ENCODE results near the gene BMPR1A.
"Not testable (repeated sequence)": the region's sequence is repeated elsewhere in the genome, so short reads cannot be mapped to it uniquely, and the experiment has no call there.

BMPR1A gene

GRCh38 chr10:86936661-86937501 lies 180.5 kb downstream of the BMPR1A start:
- ChIA-PET POLR2A (ENCODE audit: low non-redundant PET) (no interaction called here), CTCF (interaction anchor here (0.6 to 2.9 kb wide), 5 partner anchors 23 to 1540 kb away, joined by 4 to 23 read pairs (median 4); partner anchors contain the start of gene SNCG)
- no peak for TF ChIP-seq CTCF (conservative IDR thresholded peaks at IDR 0.05; ENCODE audit: low read depth)
- no peak overlapping the region for H3K27ac ChIP-seq
- DNase-seq (ENCODE audit: low spot score), result no peak

GRCh38 chr10:86937502-86938154 lies 181.2 kb downstream of the BMPR1A start:
- CTCF ChIA-PET, result interaction anchor here (1.5 to 2.9 kb wide), 2 partner anchors 22 to 29 kb away, joined by 4 to 23 read pairs; partner anchors contain the start of gene SNCG
- no peak for TF ChIP-seq CTCF (conservative IDR thresholded peaks at IDR 0.05; ENCODE audit: low read depth)
- POLR2A ChIA-PET (ENCODE audit: low non-redundant PET), result interaction anchor here (0.8 kb wide), 1 partner anchor 21 kb away, joined by 4 read pairs; the partner anchor contains the start of gene SNCG

GRCh38 chr10:86938260-86938659 lies 181.8 kb downstream of the BMPR1A start:
- ChIA-PET CTCF (interaction anchor here (1.3 to 2.9 kb wide), 3 partner anchors 21 to 28 kb away, joined by 4 to 23 read pairs (median 4); partner anchors contain the start of gene SNCG), POLR2A (ENCODE audit: low non-redundant PET) (interaction anchor here (0.8 kb wide), 1 partner anchor 20 kb away, joined by 4 read pairs; the partner anchor contains the start of gene SNCG)
- TF ChIP-seq CTCF (conservative IDR thresholded peaks at IDR 0.05; ENCODE audit: low read depth), result no peak
- DNase-seq (ENCODE audit: low spot score), result no peak
- H3K27ac ChIP-seq, result no peak overlapping the region

More at GRCh38 chr10:86937502-86938154, 181.2 kb downstream of the BMPR1A start:
- H3K27ac ChIP-seq, result no peak overlapping the region
- no peak for DNase-seq (ENCODE audit: low spot score)

GRCh38 chr10:86940076-86940475 lies 183.7 kb downstream of the BMPR1A start:
- DNase-seq (ENCODE audit: low spot score); POLR2A ChIA-PET (ENCODE audit: low non-redundant PET): not testable (repeated sequence)
- CTCF ChIA-PET, result interaction anchor here (0.5 to 2.1 kb wide), 6 partner anchors 18 to 234 kb away, joined by 3 to 18 read pairs (median 6); partner anchors contain the start of genes ADIRF and SNCG
- H3K27ac ChIP-seq, result peak overlapping the region; percentile 15; the same call in 1 of the 2 replicates

GRCh38 chr10:86940677-86941076 lies 184.3 kb downstream of the BMPR1A start:
- ChIA-PET POLR2A (ENCODE audit: low non-redundant PET) (no interaction called here), CTCF (interaction anchor here (0.6 to 2.1 kb wide), 3 partner anchors 17 to 29 kb away, joined by 4 to 18 read pairs (median 5); partner anchors contain the start of gene SNCG)
- DNase-seq (ENCODE audit: low spot score), result no peak
- no peak for TF ChIP-seq CTCF (conservative IDR thresholded peaks at IDR 0.05; ENCODE audit: low read depth)
- H3K27ac ChIP-seq, result no peak overlapping the region

- TF ChIP-seq CTCF (conservative IDR thresholded peaks at IDR 0.05; ENCODE audit: low read depth), result no peak
- no peak overlapping the region for H3K27ac ChIP-seq
- POLR2A ChIA-PET (ENCODE audit: low non-redundant PET), result no interaction called here
- no peak for DNase-seq (ENCODE audit: low spot score)
- CTCF ChIA-PET, result interaction anchor here (0.8 to 2.1 kb wide), 2 partner anchors 19 to 28 kb away, joined by 4 to 18 read pairs; no protein-coding TSS in a partner anchor
These were observed 185.0 kb downstream of the BMPR1A start for GRCh38 chr10:86941426-86941825.

Data from RWPE1 (cell line).